ENCODE measurements around the gene RPRD1A.
"Not testable (repeated sequence)": the region's sequence is repeated elsewhere in the genome, so short reads cannot be mapped to it uniquely, and the experiment has no call there.

GRCh38 chr18:36077764-36078163 lies 10.4 kb upstream of the RPRD1A start:
- TF ChIP-seq CTCF, POLR2A, EP300 (IDR thresholded peaks at IDR 0.05): not testable (repeated sequence)
